ENCODE data around the gene CYB561D2. TPM values are rescaled to one million over a fixed set of nuclear protein-coding genes. Genes with fewer than 3 reads are reported as not detected.

Gene CYB561D2
- total RNA-seq, 3 donors from 2014 or later (not counting 1 experiment from before 2014, with no cell fraction given) = 39.6 to 54.0 (median 50.5) TPM

GRCh38 chr3:50382722-50383121 is 32.1 kb downstream of the CYB561D2 start:
- Mint-ChIP-seq H3K27ac (no peak overlapping the region), H3K9me3 (no peaks in the 10 kb centered on the region), H3K4me3 (no peak overlapping the region), H3K4me1 (peaks cover 0 to 18% of the 10 kb centered on the region in 2 donors), H3K36me3 (no peaks in the 10 kb centered on the region), H3K27me3 (ENCODE audit: low read depth in 2 of 2) (no peaks in the 10 kb centered on the region)
- no peak for TF ChIP-seq CTCF (IDR thresholded peaks at IDR 0.05)
- no peaks in the 10 kb centered on the region for H3K27me3 ChIP-seq (ENCODE audit: control insufficient read depth, insufficient read depth, low read length)
- ATAC-seq = no peak
- intact Hi-C loops (cut with micrococcal nuclease) = no loop called here
- 97% methylated on average over 12 of the region's 12 CpGs for WGBS (ENCODE audit: insufficient coverage)
- H3K4me3 ChIP-seq (ENCODE audit: low read length) = no peak overlapping the region
- no peaks in the 10 kb centered on the region for H3K36me3 ChIP-seq (ENCODE audit: control insufficient read depth, insufficient read depth, low read length)
- no peaks in the 10 kb centered on the region for H3K9me3 ChIP-seq (ENCODE audit: control insufficient read depth, insufficient read depth, low read length)
- H3K27ac ChIP-seq (ENCODE audit: low read length) = no peak overlapping the region
- DNase-seq = no peak
- H3K4me1 ChIP-seq (ENCODE audit: control insufficient read depth, insufficient read depth, low read length) = no peaks in the 10 kb centered on the region

- ATAC-seq = no peak
- no peaks in the 10 kb centered on the region for H3K9me3 Mint-ChIP-seq
- no peak overlapping the region for H3K27ac Mint-ChIP-seq
- intact Hi-C loops (cut with micrococcal nuclease) = no loop called here
- Histone ChIP-seq H3K36me3 (ENCODE audit: control insufficient read depth, insufficient read depth, low read length) (no peaks in the 10 kb centered on the region), H3K27ac (ENCODE audit: low read length) (no peak overlapping the region), H3K27me3 (ENCODE audit: control insufficient read depth, insufficient read depth, low read length) (no peaks in the 10 kb centered on the region), H3K4me1 (ENCODE audit: control insufficient read depth, insufficient read depth, low read length) (no peaks in the 10 kb centered on the region), H3K9me3 (ENCODE audit: control insufficient read depth, insufficient read depth, low read length) (no peaks in the 10 kb centered on the region), H3K4me3 (ENCODE audit: low read length) (no peak overlapping the region)
- TF ChIP-seq CTCF (IDR thresholded peaks at IDR 0.05) = no peak
- H3K4me3 Mint-ChIP-seq = no peak overlapping the region
- peaks cover 0 to 13% of the 10 kb centered on the region in 2 donors for H3K4me1 Mint-ChIP-seq
- 92% methylated on average over 6 of the region's 6 CpGs for WGBS (ENCODE audit: insufficient coverage)
- H3K36me3 Mint-ChIP-seq = no peaks in the 10 kb centered on the region
- H3K27me3 Mint-ChIP-seq (ENCODE audit: low read depth in 2 of 2) = no peaks in the 10 kb centered on the region
- DNase-seq = no peak
These were observed 33.1 kb downstream of the CYB561D2 start for GRCh38 chr3:50383750-50384149.

GRCh38 chr3:50385754-50386153 is 35.1 kb downstream of the CYB561D2 start:
- no peaks in the 10 kb centered on the region for H3K9me3 ChIP-seq (ENCODE audit: control insufficient read depth, insufficient read depth, low read length)
- intact Hi-C loops (cut with micrococcal nuclease) = no loop called here
- no peak overlapping the region for H3K4me3 Mint-ChIP-seq
- WGBS (ENCODE audit: insufficient coverage) = 58% methylated on average over 12 of the region's 13 CpGs
- no peaks in the 10 kb centered on the region for H3K36me3 ChIP-seq (ENCODE audit: control insufficient read depth, insufficient read depth, low read length)
- ATAC-seq = no peak
- no peaks in the 10 kb centered on the region for H3K27me3 Mint-ChIP-seq (ENCODE audit: low read depth in 2 of 2)
- H3K4me1 ChIP-seq (ENCODE audit: control insufficient read depth, insufficient read depth, low read length) = peaks cover under 1% of the 10 kb centered on the region
- H3K36me3 Mint-ChIP-seq = no peaks in the 10 kb centered on the region
- no peak overlapping the region for H3K27ac ChIP-seq (ENCODE audit: low read length)
- TF ChIP-seq CTCF (IDR thresholded peaks at IDR 0.05) = no peak
- no peaks in the 10 kb centered on the region for H3K27me3 ChIP-seq (ENCODE audit: control insufficient read depth, insufficient read depth, low read length)
- no peak for DNase-seq
- H3K9me3 Mint-ChIP-seq = no peaks in the 10 kb centered on the region
- peaks cover 0 to 13% of the 10 kb centered on the region in 2 donors for H3K4me1 Mint-ChIP-seq
- no peak overlapping the region for H3K4me3 ChIP-seq (ENCODE audit: low read length)
- H3K27ac Mint-ChIP-seq = no peak overlapping the region

GRCh38 chr3:50388016-50388719 is 37.5 kb downstream of the CYB561D2 start:
- H3K4me1 ChIP-seq (ENCODE audit: control insufficient read depth, insufficient read depth, low read length) = peaks cover 24% of the 10 kb centered on the region
- ATAC-seq (no peak), DNase-seq (peak in 1 of 2 donors; percentile 13)
- H3K4me3 Mint-ChIP-seq = no peak overlapping the region
- intact Hi-C loops (cut with micrococcal nuclease) = no loop called here
- no peaks in the 10 kb centered on the region for H3K27me3 Mint-ChIP-seq (ENCODE audit: low read depth in 2 of 2)
- H3K36me3 Mint-ChIP-seq = no peaks in the 10 kb centered on the region
- H3K36me3 ChIP-seq (ENCODE audit: control insufficient read depth, insufficient read depth, low read length) = no peaks in the 10 kb centered on the region
- H3K27ac Mint-ChIP-seq = no peak overlapping the region
- no peak for TF ChIP-seq CTCF (IDR thresholded peaks at IDR 0.05)
- no peak overlapping the region for H3K4me3 ChIP-seq (ENCODE audit: low read length)
- peaks cover 16 to 27% of the 10 kb centered on the region in 2 donors for H3K4me1 Mint-ChIP-seq
- no peaks in the 10 kb centered on the region for H3K9me3 ChIP-seq (ENCODE audit: control insufficient read depth, insufficient read depth, low read length)
- WGBS (ENCODE audit: insufficient coverage) = 84% methylated on average over 24 of the region's 25 CpGs
- H3K27me3 ChIP-seq (ENCODE audit: control insufficient read depth, insufficient read depth, low read length) = no peaks in the 10 kb centered on the region
- no peak overlapping the region for H3K27ac ChIP-seq (ENCODE audit: low read length)
- H3K9me3 Mint-ChIP-seq = no peaks in the 10 kb centered on the region
